WI38 (cell line): ENCODE measurements around the gene DNAJC1.

Experiments
- H3K4me3 ChIP-seq: 2 replicates; pipeline ENCODE4 v1.5.1; 2011; ENCODE audit warnings: low read depth, mild to moderate bottlenecking, control low read depth, low read length
- CTCF ChIP-seq: IDR thresholded peaks from 2 replicates; pipeline ENCODE4 v1.5.1; 2012; ENCODE audit warnings: low read depth, mild to moderate bottlenecking, control low read depth, low read length

DNAJC1 gene

GRCh38 chr10:21935439-21936023 is 68.0 kb downstream of the DNAJC1 start:
- TF ChIP-seq CTCF = no peak
- no peak overlapping the region for H3K4me3 ChIP-seq

GRCh38 chr10:21934307-21934706 is 69.2 kb downstream of the DNAJC1 start:
- no peak for TF ChIP-seq CTCF

GRCh38 chr10:21929070-21929469 is 74.5 kb downstream of the DNAJC1 start:
- no peak for TF ChIP-seq CTCF
- no peak overlapping the region for H3K4me3 ChIP-seq

More at GRCh38 chr10:21934307-21934706, 69.2 kb downstream of the DNAJC1 start:
- H3K4me3 ChIP-seq = no peak overlapping the region

- no peak overlapping the region for H3K4me3 ChIP-seq
- TF ChIP-seq CTCF = no peak
Observed at GRCh38 chr10:21927631-21928353, 75.7 kb downstream of the DNAJC1 start.

- TF ChIP-seq CTCF = no peak
- H3K4me3 ChIP-seq = no peak overlapping the region
Observed at GRCh38 chr10:21926949-21927348, 76.6 kb downstream of the DNAJC1 start.

GRCh38 chr10:21926358-21926925 is 77.1 kb downstream of the DNAJC1 start:
- TF ChIP-seq CTCF = no peak
- no peak overlapping the region for H3K4me3 ChIP-seq

GRCh38 chr10:21925851-21926250 is 77.7 kb downstream of the DNAJC1 start:
- TF ChIP-seq CTCF = no peak

More at GRCh38 chr10:21925851-21926250, 77.7 kb downstream of the DNAJC1 start:
- H3K4me3 ChIP-seq = no peak overlapping the region
